Measurements from ENCODE around the gene ETDA. TPM values are rescaled to one million over a fixed set of nuclear protein-coding genes. Genes with fewer than 3 reads are reported as not detected.

Gene ETDA
- total RNA-seq, 1 experiment from 2014 or later: not detected

GRCh38 chrX:135302269-135302873 lies 50.5 kb downstream of the ETDA start:
- POLR2A ChIA-PET: no interaction called here
- H3K36me3 Mint-ChIP-seq (ENCODE audit: insufficient read depth, unreplicated experiment): no peaks in the 10 kb centered on the region
- H3K4me3 Mint-ChIP-seq (ENCODE audit: unreplicated experiment): no peak overlapping the region
- DNase-seq: no peak
- Histone ChIP-seq H3K4me1 (no peaks in the 10 kb centered on the region), H3K4me3 (ENCODE audit: low read depth, low read length) (no peak overlapping the region), H3K9me3 (no peaks in the 10 kb centered on the region), H3K27me3 (replicated peaks; ENCODE audit: control insufficient read depth, insufficient read depth, low read length) (no peaks in the 10 kb centered on the region), H3K36me3 (ENCODE audit: control insufficient read depth, insufficient read depth, low read length) (no peaks in the 10 kb centered on the region)
- TF ChIP-seq CTCF (IDR thresholded peaks at IDR 0.05; ENCODE audit: insufficient read depth in 1 of 2, low read depth in 1 of 2, low read length in 1 of 2, severe bottlenecking in 1 of 2, unreplicated experiment in 1 of 2): no peak
- no peaks in the 10 kb centered on the region for H3K27me3 Mint-ChIP-seq (ENCODE audit: insufficient read depth, unreplicated experiment)
- H3K27ac Mint-ChIP-seq (ENCODE audit: unreplicated experiment): no peak overlapping the region
- CTCF ChIA-PET: no interaction called here
- no TSS peak for BruUV-seq (replicated peaks)
- no peaks in the 10 kb centered on the region for H3K9me3 Mint-ChIP-seq (ENCODE audit: unreplicated experiment)
- no peaks in the 10 kb centered on the region for H3K4me1 Mint-ChIP-seq (ENCODE audit: low read depth, unreplicated experiment)
- intact Hi-C loops (cut with micrococcal nuclease; ENCODE audit: unreplicated experiment): no loop called here

Other genes with a start within 250 kb of the ETDA start
- gene RTL8B, start 229.5 kb upstream of the ETDA start, total RNA-seq (2022): 15.5 and 16.1 TPM in 2 replicates
- gene RTL8C, start 219.7 kb upstream of the ETDA start, total RNA-seq (2022): 61.5 and 64.6 TPM in 2 replicates
- 52.3 and 55.2 TPM in 2 replicates for gene RTL8A, start 199.9 kb upstream of the ETDA start, total RNA-seq (2022)
- 0.42 and 0.79 TPM in 2 replicates for gene SMIM10L2B, start 153.3 kb upstream of the ETDA start, total RNA-seq (2022)
- gene ETDB, start 131.5 kb upstream of the ETDA start, total RNA-seq (2022): not detected in 2 replicates
- gene CT55, start 80.7 kb upstream of the ETDA start, total RNA-seq (2022): not detected in 2 replicates
- gene ETDC, start 57.4 kb downstream of the ETDA start, total RNA-seq (2022): not detected in 2 replicates
- 6.9 and 7.1 TPM in 2 replicates for gene ZNF75D, start 92.0 kb downstream of the ETDA start, total RNA-seq (2022)
- gene ZNF449, start 92.7 kb downstream of the ETDA start, total RNA-seq (2022): 3.6 and 4.0 TPM in 2 replicates
- 2.1 and 2.6 TPM in 2 replicates for gene SMIM10L2A, start 169.9 kb downstream of the ETDA start, total RNA-seq (2022)

Data from Caco-2 (cell line).